ENCODE data around the gene COL11A2.

The COL11A2 gene

DNA sequence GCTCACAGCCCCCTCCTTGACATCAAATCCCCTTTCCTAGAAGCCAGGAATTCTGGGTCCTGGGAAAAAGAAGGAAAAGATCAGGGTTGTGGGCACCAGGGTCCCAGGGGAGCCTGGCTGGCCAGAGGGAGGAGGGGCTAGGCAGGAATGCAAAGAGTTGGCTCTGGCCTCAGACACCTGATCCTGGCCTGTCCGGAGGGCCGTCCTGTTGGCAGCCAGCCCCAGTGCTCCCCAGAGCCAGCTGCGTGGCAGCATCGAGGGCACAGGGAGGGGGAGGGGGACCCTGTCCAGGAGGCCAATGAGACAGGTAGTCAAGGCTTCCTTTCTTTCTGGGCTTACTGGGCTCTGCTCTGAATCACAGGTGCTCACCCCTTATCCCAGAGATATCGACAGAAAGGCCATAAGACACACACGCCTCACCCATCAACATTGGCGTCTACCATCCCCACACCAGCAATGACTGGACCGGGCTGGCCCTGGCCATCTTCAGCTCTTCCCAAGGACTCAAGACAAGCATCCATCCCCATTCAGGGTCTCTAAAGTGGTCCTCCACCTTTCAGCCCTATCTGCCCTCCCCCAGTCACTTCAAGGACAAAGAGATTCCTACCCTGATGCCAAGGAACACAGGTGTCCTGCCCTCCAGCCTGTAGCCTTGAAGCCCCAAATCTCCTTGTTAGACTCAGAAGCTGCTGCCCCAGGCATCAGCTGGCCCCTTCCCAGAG is 723 bp downstream of the COL11A2 start:
- no peak for DNase-seq

DNA sequence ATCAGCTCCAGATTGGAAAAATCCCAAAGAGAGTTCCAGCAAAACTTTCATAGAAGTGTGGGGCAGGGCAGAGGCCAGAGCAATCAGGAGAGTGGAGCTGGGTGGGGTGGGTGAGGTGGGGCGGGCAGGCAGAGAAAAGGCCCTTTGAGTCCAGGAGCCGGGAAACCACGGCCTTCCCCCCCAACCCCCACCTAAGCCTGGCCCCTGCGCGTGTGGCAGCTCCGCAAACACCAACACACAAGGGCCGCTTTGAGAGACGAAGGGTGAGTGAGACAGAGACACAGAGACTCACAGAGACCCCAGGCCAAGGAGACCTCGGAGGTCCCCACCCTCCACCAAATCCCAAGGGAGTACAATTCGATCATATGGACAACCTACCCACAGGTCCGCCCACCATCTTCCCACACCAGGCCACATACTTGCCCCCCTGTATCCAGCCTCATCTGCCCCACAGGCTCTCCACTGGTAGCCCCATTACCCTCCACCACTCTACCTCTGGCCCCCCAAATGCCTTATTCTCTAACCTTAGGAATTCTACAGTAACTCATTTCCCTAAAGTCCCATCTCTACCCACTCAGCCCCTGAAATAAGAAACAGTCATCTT is 1.7 kb downstream of the COL11A2 start:
- no peak for DNase-seq

DNA sequence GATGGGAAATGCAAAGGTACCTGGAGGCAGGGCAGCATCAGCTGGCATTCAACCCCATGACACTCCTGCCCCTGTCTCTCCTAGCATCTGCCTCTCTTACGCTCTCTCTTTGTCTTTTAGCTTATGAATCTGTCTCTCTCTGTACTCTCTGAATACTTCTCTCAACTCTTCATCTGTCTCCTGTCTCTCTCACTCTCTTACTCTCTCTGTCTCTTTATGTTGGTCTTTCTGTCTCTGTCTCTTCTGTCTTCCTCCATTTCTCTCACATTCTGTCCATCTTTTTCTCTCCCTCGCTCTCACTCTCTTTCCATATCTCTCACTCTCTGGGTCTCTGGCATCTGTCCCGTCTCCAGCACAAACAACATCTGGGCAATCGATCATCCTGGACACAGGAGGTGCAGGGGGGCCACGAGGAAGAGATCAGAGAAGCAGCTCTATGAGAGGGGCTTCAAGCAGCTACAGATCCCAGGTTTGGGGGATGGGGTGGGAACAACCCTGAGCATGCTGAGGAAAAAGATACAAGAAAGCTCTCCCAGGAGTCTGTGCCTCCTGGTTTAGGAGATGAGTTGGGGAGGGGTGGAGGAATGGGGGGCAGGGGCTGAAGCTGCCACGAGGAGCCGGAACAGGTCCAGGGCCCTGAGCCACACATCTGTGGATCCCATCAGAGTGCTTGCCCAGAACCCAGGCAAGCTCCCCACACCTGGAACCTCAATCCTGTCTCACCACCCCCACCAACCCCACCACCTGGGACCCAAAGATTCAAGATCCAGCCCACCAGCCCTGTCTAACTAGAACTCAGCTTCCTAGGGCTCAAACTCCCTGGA is 2.4 kb downstream of the COL11A2 start:
- DNase-seq: no peak

DNA sequence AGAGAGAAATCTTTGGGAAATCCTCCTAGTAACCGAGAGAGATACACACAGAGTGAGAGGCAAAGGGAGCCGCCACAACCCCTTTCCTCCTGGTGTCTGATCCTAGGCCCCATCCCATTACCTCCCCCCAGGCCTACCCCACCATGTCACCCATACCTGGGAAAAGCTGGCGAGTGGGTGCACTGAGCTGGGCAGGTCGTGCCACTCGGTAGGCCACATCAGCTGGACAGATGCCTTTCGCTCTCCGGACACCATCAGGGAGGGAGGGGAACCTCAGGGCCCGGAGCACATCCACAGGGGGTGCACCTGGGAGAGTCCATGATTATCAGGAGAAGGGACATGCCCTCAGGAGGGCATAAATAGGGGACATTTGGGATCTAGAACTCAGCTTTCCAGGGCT is 3.1 kb downstream of the COL11A2 start:
- DNase-seq: no peak

DNA sequence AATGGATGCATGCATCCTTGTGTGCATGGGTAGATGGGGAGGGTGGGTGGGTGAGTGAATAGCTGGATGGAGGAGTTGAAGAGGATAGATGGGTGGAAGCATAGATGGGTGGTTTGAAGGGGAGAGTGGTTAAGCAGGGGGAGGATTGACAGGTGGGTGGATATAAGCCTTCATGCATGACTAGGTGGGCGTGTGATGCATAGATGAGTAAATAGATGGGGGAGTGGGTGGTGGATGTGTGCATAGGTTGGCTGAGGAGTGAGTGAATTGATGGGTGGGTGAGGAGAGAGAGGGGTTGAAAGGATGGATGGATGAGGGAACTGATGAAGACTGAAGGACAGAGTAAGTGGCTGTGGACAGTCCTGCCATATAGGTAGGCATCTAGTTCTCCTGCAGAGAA is 4.5 kb downstream of the COL11A2 start:
- no peak for DNase-seq

DNA sequence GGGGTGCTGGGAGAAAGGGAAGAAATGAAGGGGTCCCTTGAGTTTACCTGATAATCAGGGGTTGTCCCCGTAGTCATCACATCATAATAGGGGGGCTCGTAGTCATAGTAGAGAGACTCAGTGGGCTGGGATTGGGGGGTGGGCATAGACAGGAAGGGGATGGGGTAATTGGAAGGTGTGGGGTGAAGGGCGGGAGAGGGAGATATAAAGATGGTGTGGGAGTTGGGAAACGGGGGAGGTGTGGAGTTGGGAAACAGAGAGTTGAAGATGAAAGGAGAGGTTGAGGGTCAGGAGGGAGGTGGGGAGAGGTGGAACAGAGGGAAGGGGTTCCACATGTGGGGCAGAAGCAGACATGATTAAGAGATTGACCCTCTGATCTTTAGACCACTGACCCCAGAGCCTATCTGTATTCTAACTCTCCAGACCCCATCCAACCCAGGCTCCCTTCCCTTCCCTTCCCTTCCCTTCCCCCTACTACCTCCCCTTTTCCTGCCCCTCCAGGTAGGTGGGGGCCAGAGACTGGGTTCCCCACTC is 6.5 kb downstream of the COL11A2 start:
- DNase-seq: no peak

DNA sequence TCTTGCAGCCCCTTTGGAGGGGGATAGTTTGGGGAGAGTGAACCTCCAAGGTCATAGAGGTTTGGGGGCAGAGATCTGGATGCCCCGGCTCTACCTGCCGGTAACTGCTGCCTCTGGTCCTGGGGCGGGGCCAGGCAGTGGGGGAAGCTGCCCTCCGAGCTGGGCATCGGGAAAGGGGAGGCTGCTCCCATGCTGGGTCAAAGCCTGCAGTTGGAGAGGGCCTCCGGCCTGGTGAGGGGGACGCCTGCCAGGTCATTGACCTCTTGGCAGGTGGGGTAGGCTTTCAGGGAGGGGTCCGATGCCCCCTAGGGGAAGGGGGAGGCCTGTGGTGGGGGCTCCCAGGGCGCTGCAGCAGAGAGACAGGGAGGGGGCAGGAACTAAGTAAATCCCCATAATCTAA is 7.1 kb downstream of the COL11A2 start:
- DNase-seq: no peak

DNA sequence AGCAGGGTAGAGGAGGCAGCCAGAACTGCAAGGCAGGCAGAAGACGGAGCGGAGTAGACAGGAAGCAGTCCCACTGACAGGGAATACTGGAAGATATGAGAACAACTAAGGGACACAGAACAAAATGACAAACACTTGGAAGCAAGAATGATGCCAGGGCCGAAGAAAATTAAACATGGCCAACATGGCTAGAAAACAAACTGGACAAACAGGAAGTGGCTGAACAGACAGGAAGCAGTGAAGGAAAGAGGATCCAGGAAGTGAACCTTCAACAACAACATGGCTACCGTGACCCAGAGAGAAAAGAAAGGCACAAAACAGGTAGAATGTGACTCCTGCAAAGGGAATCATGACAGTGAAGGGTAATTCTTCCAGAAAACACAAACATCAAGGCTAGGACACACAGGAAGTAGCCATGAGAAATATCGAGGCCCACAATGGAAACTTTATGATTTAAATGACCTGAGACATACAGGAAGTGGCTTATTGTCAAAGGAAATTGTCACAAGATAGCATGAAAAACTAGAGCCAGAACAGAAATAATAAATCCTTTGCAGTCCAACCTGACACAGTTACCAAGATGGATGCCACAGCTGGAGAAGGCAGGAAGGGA is 9.1 kb downstream of the COL11A2 start:
- DNase-seq: no peak

DNA sequence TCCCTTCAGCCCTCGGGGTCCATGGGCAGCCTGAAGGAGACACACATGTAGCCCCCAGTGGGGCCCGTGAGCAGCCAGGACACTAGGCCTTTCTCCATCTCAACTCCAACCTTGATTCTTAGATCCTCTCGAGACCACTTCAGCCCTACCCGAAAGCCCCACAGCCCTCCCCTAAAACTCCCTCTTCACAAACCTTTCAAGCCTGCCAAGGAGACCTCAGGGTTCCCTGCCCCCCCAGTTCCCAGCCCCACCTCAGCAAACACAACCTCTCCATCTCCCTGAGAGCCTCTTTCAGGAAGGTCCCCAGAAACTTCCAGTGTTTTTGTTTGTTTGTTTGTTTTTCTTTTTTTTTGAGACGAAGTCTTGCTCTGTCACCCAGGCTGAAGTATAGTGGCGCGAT is 11.1 kb downstream of the COL11A2 start:
- no peak for DNase-seq

DNA sequence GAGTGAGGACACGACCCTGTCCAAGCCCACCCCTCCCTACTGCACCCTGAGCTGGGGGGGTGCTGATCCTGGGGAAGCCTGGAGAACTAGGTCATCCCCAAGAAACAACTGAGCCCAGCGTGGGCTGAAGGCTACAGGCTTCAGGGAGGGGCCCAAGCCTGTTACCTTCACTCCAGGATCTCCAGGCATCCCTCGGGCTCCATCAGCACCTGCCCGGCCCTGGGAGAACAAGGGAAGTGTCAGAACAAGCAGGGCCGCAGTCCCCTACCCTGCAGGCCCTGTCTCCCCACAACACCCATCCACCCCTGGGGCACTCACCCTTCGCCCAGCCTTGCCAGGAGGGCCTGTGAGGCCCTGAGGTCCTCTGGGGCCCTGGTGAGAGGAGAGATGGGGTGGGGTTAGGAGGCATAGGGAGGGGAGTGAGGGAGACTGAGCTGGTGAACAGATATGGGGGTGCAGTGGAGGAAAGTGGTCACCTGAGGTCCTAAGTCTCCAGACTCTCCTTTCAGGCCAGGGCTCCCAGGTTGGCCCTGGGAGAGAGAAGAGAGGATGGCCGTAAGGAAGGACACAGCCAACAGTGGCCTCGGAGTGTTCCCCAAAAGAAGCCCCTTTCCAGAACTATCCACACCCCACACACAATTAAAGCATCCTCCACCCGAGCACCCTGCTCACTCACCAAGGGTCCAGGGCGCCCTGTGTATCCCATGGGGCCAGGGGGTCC is 13.4 kb downstream of the COL11A2 start:
- DNase-seq: no peak

DNA sequence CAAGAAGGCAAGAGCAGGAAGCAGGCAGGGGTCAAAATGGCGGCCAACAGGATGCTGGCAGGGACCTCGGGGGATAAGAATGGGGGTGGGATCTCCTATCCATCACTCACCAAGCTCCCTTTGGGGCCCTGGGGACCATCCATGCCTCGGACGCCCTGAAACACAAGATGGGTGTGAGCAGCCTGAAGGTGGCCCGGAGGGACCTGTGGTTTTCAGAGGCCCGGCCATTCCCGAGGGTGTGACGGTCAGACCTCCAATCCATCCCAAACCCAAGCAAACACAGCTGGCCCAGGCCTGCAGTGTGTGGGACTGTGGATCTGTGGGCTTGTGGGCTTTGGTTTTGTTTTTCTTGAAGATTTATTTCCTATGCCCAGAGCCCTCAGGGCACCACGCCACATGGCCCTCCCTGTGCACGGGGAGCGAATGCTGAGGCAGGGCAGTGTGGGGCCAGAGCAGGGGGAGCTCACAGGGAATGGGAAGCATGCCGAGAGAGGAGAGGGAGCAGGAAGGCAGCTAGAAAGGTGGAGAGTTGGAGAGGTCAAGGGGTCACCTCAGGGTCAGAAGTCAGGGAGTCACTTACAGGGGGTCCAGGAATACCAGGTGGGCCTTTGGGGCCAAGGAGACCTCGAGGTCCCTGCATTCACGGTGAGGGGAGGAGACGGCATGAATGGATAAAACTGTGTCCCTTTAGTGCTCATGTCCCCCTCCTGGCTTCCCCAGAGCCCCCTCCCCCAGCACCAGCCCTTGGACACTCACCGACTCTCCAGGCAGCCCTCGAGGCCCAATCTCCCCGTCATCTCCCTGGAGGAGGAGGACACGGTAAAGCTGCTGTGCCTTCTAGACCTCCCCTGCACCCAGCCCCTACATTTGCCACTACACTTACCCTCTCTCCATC is 14.5 kb downstream of the COL11A2 start:
- DNase-seq: no peak

DNA sequence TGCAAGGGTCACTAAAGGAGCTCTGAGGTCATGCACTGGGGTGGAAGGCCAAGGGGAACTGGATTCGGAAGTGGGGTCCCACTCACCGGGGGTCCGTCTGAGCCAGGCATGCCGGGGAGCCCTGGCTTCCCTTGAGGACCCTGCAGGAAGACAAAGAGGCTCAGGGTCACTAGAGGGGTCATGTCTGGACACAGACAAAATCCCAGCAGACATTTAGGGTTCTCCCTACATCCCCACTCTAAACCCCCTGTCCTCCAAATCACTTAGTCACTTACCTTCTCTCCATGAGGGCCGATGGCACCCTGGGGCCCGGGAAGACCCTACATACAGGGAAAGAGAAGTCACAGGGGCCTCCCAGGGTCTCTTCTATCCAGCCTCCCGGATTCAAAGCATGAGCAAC is 15.4 kb downstream of the COL11A2 start:
- no peak for DNase-seq

DNA sequence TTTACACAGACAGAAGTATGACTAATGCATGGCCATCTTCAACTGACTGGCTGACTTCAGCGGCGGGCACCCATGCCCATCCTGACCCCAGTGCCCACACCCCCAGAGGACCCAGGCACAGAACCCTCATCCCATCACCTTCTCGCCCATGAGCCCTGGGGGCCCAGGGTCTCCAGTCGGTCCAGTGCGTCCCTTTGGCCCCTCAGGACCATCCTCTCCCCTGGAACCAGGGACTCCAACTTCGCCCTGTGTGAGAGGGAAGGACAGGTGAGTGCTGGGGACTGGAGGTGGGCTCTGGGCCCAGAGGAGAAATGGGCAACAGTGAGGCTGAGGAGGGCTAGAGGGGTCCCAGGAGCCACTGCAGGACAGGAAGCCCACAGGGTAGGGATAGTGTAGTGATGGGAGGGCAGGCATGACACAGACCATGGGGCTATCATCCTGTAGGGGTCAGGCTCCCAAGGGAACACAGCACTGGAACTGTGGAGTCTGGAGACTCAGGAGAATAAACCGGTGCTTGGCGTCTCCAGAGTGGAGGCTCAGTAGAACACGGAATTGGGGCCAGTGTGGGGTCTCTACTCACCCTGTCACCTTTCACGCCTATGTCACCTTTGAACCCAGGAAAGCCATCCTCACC is 16.7 kb downstream of the COL11A2 start:
- no peak for DNase-seq

DNA sequence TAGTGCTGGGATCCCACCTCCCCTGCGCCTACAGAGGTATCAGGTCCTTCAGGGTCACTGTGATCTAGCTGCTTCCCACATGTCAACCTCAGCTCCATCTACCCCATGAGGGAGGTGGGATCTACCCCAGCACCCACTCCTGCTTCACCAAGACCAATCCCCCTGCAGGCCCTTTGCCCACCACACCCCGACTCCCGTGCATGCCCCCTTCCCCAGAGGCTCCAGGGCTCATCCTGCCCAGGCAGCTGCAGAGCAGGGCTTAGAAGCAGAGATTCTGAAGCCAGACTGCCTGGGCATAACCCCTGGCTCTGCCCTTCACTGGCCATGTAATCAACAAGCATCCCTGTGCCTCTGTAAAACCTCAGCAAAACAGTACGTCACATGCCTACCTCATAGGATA is 17.5 kb downstream of the COL11A2 start:
- DNase-seq: no peak

DNA sequence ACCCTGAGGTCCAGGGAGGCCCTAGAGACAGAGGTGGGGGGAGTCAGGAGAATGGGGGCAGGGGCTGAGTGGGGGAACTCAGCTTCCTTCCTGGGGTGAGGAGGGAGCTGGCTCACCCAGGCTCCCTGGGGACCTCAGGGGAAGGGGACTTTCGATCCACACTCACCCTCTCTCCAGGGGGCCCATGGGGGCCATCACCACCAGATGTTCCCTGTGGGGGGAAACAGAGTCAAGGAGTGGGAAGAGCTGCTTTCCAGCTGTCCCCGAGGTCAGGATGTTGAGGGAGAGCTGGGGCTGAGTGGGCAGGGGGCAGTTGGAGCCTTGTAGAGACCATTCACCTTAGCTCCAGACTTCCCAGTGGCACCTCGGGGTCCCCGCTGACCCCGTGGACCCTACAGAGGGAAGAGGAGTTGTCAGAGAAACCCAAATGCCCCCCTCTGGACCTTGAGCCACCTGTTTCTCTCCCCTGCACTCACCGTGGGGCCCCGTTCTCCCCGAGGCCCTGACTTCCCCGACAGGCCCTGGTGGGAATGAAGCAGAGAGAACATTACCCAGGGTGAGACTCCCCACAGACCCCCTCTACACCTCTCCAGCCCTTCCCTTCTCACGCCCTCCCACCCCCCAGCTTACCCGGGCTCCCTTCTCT is 18.6 kb downstream of the COL11A2 start:
- no peak for DNase-seq

DNA sequence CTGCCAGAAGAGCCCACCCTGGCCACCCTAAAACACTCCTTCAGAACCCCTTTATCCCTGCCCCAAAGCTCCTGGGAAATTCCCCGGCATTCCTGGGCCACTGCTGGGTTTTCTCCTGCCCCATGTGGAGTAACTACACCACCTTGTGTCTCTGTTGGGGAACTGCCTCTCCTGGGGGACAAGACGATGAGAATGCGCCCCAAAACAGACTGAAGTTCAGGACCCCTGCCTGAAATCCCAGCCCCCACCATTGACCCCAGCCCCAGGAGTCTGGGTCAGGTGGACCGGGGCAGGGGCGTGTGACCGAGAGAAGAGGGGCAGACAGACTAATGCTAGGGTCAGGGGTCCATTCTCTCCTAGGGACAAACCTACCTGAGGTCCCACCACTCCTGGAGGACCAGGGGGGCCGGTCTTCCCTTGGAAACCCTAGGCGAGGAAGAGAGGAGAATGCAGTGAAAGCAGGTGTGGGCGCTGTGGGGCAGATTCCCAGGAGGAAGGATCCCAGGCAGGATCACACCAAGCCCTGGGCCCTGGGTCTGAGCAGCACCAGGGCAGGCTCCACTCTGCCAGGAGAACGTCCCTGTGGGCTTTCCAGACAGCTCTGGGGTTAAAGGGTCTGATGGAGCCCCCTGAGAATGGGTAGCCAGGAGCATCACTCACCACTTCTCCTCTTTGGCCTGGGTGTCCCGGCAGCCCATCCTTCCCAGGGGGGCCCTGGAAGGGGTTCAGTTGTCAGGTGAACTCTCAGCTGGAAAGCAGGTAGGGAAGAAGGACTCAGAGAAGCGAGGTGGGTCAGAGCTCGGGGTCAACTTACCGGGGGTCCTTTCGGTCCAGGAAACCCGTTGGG is 19.4 kb downstream of the COL11A2 start:
- no peak for DNase-seq

DNA sequence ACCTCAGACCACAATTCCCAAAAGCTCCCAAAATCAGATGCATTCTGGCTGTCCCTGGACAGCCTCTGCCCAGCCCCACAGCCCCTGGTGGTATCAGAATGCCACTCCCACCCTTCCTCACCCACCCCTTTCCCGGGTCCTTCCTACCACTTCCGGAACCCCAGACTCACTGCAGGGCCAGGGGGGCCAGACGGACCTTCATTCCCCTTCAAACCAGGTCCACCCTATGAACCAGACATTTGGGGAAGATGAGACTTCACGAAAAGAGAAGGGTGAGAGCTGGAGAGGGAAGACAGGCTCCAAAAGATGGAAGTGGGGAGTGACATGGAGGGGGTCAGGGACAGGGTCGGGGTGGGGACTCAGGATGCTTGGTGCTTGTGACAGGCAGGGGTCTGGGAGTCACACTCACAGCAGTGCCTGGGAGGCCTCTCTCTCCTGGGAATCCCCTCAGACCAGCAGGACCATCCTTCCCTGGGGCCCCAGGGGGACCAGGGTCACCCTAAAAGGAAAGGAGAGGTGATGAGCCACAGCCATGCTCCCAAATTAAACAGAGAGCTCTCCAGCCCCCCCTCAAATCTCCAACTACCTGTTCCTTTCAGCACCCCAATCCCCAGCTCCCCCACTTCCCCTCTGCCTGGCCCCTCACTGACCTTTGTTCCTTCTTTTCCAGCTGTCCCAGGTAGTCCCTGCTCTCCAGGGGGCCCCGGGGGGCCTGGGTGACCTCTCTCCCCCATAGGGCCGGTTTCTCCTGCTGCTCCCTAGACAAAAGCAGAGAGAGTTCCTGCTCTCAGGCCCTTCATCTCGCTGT is 20.2 kb downstream of the COL11A2 start:
- DNase-seq: no peak

DNA sequence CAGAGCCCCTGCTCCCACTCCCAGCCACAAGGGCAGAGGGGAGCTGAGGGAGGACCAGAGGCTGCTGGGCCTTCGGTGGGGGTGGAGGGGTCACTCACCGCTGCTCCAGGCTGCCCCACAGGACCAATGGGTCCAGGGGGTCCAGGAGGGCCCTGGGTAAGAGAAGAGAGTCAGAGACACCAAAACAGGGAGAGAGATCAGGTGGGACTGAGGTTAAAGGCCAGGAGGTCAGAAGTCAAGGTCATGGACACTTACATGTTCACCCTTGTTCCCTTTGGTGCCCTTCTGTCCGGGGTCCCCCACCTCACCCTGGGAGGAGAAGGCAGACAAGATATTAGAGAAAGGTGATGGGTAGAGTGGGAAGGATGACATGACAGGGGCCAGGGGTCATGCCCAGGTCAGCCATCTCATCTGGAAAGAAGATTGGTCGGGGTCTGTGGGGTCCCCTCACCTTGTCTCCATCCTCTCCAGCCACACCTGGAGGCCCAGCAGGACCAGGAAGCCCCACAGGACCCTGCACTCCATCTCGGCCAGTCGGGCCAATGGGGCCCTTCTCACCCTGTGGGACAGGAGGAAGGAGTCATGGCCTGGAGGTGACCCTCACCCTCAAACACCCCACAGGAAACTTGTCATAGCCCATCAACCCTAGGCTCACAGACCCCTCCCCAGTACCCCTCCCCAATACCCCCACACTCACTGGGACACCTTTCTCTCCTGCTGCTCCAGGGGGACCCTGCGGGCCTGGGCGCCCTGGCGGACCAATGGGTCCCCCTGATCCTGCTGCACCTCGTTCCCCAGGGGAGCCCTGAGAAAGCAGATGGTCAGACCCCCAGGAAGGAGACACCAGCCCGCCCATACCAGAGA is 21.0 kb downstream of the COL11A2 start:
- DNase-seq: no peak
